Duodenal mucosa (tissue), 2 donors: Measurements from ENCODE around the gene LSM5.

Experiments used
- H3K27ac ChIP-seq: one replicate; pipeline ENCODE4 v1.7.0; 2013; ENCODE audit warnings: low read depth, low read length
- H3K27me3 ChIP-seq, 2 donors: one replicate each; pipeline ENCODE4 v1.7.0; 2013; ENCODE audit warnings: low read length in 2 of 2, control low read depth in 1 of 2; ENCODE audit not compliant: insufficient read depth in 2 of 2, control insufficient read depth in 1 of 2
- H3K36me3 ChIP-seq, 2 donors: one replicate each; pipeline ENCODE4 v1.7.0; 2013; ENCODE audit warnings: low read length in 2 of 2, control low read depth in 1 of 2; ENCODE audit not compliant: insufficient read depth in 2 of 2, control insufficient read depth in 1 of 2
- H3K4me1 ChIP-seq, 2 donors: one replicate each; pipeline ENCODE4 v1.7.0; 2013; ENCODE audit warnings: low read length in 2 of 2, control low read depth in 1 of 2; ENCODE audit not compliant: insufficient read depth in 2 of 2, control insufficient read depth in 1 of 2
- H3K4me3 ChIP-seq, 2 donors: one replicate each; pipeline ENCODE4 v1.7.0; 2013; ENCODE audit warnings: low read length in 2 of 2, low read depth in 1 of 2
- H3K9ac ChIP-seq, 2 donors: one replicate each; pipeline ENCODE4 v1.7.0; 2013; ENCODE audit warnings: low read length in 2 of 2, low read depth in 1 of 2
- H3K9me3 ChIP-seq, 2 donors: one replicate each; pipeline ENCODE4 v1.7.0; 2013; ENCODE audit warnings: low read length in 2 of 2, control low read depth in 1 of 2; ENCODE audit not compliant: control insufficient read depth in 1 of 2

LSM5 gene

DNA sequence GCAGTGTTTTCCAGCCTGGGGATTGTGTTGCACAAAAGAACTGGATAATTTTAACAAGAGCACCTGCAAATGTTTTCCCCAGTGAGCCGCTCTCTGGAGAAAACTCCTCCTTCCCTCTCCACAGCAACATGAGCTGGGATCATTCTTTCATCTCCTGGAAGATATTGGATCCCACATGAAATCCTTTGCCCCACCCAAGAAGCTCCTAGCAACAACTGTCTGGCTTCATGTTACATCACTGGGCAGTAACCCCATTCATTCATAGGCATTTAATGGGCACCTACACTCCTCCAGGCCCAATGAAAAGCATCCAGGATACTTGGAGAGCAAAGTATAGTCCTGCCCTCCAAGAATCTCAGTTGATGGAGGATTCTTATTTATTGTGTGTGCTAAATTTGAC lies 27.2 kb downstream of the LSM5 start:
- H3K4me3 ChIP-seq = no peak overlapping the region
- H3K27me3 ChIP-seq = no peaks in the 10 kb centered on the region
- no peak overlapping the region for H3K27ac ChIP-seq
- no peaks in the 10 kb centered on the region for H3K9me3 ChIP-seq
- H3K36me3 ChIP-seq = no peaks in the 10 kb centered on the region
- no peak overlapping the region for H3K9ac ChIP-seq
- peaks cover 0 to 5% of the 10 kb centered on the region in 2 donors for H3K4me1 ChIP-seq

DNA sequence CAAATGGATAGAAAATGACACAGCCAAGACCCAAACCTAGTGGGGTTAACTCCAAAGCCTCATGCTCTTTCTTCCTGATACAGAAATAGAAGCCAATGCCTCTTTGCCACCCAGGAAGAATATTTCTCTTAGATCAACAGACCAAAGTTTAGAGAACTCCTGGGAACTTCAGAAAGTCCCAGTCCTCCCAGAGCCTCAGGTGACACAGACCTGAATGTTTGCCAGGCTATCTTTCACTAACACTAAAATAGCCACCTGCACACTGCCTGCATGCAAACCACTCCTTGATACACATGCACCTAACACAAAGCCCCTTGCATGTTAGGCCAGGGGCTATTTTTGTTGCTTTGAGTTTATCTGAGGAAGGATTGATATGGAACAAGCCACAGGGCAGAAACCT lies 27.7 kb downstream of the LSM5 start:
- no peak overlapping the region for H3K4me3 ChIP-seq
- H3K36me3 ChIP-seq = no peaks in the 10 kb centered on the region
- no peaks in the 10 kb centered on the region for H3K9me3 ChIP-seq
- peaks cover 0 to 5% of the 10 kb centered on the region in 2 donors for H3K4me1 ChIP-seq
- H3K9ac ChIP-seq = no peak overlapping the region
- no peaks in the 10 kb centered on the region for H3K27me3 ChIP-seq
- no peak overlapping the region for H3K27ac ChIP-seq

DNA sequence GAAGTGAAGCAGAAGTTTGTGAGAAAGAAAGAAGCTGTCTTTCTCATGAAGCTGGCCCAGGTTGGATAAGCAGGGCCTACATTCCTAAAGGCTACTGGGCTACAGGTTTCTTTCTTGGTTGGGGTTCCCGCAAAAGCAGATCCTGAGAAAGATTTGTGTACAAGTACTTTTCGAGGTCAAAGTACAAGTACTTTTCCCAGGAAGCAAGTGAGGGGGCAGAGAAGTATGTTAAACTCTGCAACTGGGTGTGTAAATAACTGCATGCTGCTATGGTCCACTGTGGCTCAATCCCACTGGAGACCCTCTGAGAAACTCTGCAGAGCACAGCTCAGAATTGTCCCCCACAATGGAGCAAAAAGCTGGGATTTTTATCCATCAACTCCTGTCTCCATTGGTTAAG lies 28.7 kb downstream of the LSM5 start:
- no peak overlapping the region for H3K9ac ChIP-seq
- no peak overlapping the region for H3K4me3 ChIP-seq
- peaks cover 0 to 5% of the 10 kb centered on the region in 2 donors for H3K4me1 ChIP-seq
- no peaks in the 10 kb centered on the region for H3K27me3 ChIP-seq
- H3K9me3 ChIP-seq = no peaks in the 10 kb centered on the region
- no peak overlapping the region for H3K27ac ChIP-seq
- no peaks in the 10 kb centered on the region for H3K36me3 ChIP-seq

DNA sequence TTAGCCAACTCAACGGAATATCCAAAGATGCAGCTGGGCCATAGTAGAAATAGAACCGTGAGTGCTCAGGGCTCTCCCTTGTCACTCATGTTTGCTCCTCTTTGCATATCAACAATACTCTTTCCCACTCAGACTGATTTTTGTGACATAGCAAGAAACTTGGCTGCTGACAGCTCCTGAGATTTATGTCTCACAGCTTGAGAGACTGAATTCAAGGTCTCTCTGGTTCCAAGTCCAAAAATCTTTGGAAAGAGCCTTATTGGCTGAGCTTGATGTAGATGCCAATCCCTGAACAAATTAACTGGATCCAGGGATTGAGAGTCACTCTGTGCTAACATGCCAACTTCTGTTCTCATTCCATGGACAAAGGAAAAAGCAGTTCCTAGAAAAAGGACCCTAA lies 30.4 kb downstream of the LSM5 start:
- Histone ChIP-seq H3K27me3 (no peaks in the 10 kb centered on the region), H3K27ac (no peak overlapping the region), H3K36me3 (no peaks in the 10 kb centered on the region), H3K4me1 (peaks cover 0 to 5% of the 10 kb centered on the region in 2 donors), H3K9ac (no peak overlapping the region), H3K9me3 (no peaks in the 10 kb centered on the region), H3K4me3 (no peak overlapping the region)

GRCh38 chr7:32458025-32458424 lies 32.2 kb downstream of the LSM5 start:
- H3K27me3 ChIP-seq = no peaks in the 10 kb centered on the region
- no peaks in the 10 kb centered on the region for H3K36me3 ChIP-seq
- H3K9ac ChIP-seq = no peak overlapping the region
- no peak overlapping the region for H3K4me3 ChIP-seq
- peaks cover 0 to 5% of the 10 kb centered on the region in 2 donors for H3K4me1 ChIP-seq
- no peak overlapping the region for H3K27ac ChIP-seq
- H3K9me3 ChIP-seq = no peaks in the 10 kb centered on the region

DNA sequence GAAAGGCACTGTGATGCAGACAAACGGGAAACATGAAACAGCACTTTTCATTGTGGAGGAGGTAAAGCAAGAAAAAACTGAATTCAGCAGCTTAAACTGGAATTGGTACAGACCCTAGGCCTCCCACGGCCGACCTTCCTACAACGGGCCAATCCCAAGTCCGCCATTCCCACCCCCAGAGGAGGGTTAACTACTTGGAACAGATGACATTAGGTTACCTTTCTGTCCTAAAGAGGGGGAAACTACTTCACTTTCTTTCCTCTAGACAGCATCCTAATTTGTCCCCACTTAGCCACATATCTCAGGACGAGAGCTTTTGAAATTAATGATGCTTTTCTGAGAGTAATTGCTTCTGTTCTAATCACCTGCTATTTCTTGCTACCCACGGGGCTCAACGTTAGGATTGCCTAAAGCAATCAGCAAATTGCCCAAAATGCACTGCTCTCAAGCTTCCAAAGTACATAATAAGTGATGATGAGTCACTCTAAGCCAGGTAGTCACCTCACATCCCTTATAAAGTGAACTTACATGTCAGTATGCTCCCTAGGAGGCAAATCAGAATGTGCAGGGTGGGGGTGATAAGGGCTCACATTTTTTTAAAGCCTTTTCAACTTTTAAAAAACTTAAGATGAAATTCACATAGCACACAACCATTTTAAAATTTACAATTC lies 36.7 kb downstream of the LSM5 start:
- Histone ChIP-seq H3K4me1 (no peaks in the 10 kb centered on the region), H3K4me3 (no peak overlapping the region), H3K9ac (no peak overlapping the region), H3K36me3 (no peaks in the 10 kb centered on the region), H3K9me3 (no peaks in the 10 kb centered on the region), H3K27ac (no peak overlapping the region), H3K27me3 (no peaks in the 10 kb centered on the region)

DNA sequence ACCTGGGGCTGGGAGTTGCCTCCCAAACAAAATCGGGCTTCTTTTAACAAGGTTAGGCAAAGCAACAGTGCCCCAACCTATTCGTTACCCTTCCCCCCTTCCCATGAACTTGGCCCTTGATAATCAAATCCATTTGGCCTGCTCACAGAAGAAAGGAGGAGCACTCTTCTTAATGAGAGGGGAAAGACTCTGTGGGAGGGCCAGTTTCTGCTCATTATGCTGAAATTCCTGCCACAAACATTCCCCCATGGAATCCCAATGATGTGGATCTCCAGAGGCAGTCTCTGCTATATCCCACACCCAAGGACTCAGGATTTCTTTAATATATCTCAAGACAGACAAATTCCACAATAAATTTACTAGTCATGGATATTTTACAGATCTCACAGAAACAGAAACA lies 43.0 kb downstream of the LSM5 start:
- no peak overlapping the region for H3K27ac ChIP-seq
- H3K9ac ChIP-seq = no peak overlapping the region
- H3K27me3 ChIP-seq = no peaks in the 10 kb centered on the region
- no peak overlapping the region for H3K4me3 ChIP-seq
- no peaks in the 10 kb centered on the region for H3K36me3 ChIP-seq
- H3K4me1 ChIP-seq = no peaks in the 10 kb centered on the region
- no peaks in the 10 kb centered on the region for H3K9me3 ChIP-seq

DNA sequence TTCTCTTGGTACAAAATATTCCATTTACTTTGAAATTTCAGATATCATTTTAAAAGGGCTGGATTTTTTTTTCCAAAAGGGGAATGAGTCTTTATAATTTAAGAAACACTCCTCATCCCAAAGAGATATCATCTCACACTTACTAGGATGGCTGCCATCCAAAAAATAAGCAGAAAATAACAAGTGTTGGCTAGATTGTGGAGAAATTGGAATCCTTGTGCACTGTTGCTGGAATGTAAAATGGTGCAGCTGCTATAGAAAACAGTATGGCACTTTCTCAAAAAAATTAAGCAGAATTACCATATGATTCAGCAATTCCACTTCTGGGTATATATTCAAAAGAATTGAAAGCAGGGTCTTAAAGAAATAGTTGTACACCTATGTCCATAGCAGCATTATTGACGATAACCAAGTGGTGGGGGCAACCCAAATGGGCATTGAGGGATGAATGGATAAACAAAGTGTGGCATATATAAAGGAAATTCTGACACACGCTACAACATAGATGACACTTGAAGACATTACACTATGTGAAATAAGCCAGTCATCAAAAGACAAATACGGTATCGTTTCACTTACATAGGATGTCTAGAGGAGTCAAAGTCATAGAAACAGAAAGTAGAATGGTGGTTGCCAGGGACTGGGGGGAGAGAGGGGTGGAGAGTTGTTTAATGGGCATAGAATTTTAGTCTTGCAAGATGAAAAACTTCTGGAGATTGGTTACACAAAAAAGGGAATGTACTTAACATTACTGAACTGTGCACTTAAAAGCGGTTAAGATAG lies 53.8 kb downstream of the LSM5 start:
- Histone ChIP-seq H3K4me3 (no peak overlapping the region), H3K27me3 (no peaks in the 10 kb centered on the region), H3K36me3 (no peaks in the 10 kb centered on the region), H3K27ac (no peak overlapping the region), H3K4me1 (no peaks in the 10 kb centered on the region), H3K9ac (no peak overlapping the region), H3K9me3 (no peaks in the 10 kb centered on the region)
